Stimulated activated CD4-positive, alpha-beta T cell treated with anti-CD3 and anti-CD28 coated beads, TNF-alpha, amount 100 ng/mL, for 48 hours (primary cell): ENCODE results near the gene GABRR3.

Experiments used
- DNase-seq, 3 donors: peaks; one replicate each; pipeline ENCODE4 v3.0.0-alpha.2; 2020; ENCODE audit warnings: low read depth in 3 of 3

The GABRR3 gene

DNA sequence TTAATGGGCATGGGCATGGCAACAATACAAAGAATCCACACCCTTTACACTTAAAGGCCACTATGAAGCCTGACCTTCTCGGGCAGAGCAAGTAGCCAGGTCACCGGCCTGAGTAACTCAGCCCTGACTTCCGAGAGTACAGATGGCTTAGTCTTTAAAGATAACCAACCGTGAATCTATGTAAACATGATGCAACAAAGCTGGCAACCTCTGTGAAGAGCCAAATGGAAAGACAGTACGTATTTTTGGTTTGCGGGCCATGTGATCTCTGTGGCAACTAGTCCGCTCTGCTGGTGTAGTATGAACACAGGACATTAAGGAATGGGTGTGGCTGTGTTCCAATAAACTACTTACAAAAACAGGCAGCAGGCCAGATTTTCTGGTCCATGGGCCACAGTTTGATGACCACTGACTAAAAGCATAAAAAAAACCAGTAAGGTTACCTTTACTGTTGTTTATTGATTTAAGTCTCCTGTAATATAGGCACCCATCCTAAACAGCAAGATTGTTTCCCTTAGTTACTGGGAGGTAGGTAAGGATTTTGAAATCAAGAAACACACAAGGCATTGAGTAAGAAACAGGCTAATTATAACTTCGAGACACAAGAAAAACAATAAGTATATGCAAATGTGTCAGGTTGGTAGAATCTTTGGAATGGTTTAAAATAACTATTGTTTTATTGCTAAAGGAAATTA is 77.4 kb downstream of the GABRR3 start:
- DNase-seq: no peak

GRCh38 chr3:97956051-97956450 is 79.1 kb downstream of the GABRR3 start:
- DNase-seq: no peak

DNA sequence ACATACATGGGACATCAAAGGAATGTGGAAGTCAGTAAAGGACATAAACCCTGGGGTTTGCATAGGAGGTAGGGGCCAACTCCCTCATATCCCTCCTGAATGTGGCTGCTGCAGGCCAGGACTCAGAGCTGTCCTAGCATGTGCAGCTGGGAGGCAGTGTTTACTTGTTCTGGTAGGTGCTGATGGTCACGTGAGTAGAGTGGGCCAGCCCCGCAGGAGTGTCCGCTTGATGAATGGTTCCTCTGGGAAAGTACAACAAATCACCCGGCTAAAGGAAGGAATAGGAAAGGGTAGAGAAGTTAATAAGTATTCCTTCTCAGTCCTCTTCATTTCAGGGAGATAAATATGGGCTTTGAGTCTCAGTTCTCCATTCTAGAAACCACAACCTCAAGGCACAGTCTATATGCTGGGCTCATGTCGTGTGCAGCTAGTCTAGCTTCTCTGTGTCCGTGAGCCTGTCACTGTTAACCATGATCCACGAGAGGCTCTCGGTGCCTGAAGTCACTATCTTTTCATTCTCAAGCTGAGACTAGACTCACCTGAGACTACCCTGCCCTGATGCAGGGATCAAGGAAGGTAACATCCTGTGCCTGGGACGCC is 80.8 kb downstream of the GABRR3 start:
- DNase-seq: no peak

GRCh38 chr3:97952872-97953271 is 82.2 kb downstream of the GABRR3 start:
- DNase-seq: no peak

DNA sequence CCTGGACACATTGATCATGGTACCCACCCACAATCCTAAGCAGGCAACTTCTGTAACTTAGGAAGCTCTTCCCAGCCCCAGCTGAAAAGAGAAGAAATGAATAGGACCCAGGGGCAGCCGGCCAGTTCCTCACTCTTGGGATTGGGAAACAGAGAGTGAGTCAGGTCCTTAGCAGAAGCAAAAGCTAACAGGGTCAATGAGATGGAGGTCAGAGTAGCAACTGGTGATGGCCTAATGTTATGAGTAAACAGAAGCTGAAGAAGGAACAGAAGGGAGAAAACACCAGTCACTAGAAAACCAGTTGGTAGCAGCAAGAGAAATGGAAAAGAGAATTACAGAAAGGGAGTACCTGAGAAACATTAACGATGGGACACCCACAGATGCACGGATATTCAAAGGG is 82.8 kb downstream of the GABRR3 start:
- DNase-seq: no peak

DNA sequence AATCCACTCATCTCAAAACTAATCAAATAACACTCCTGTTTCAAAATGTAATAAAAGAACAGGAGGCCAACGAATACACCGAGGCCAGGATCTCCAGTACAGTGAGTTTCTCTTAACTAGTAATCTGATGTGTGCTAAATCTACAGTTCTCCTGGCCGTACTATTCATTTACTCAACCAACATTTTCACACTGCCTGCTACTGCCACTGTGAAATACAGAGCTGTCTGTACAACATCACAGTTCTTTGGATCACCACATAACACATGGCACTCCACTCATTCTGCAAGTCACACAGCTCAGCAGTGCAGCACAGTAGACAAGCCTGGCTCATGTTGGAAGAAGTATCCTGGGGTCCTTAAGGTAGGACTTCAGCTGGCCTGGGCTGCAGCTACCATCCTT is 84.8 kb downstream of the GABRR3 start:
- DNase-seq: no peak

GRCh38 chr3:97949743-97950142 is 85.4 kb downstream of the GABRR3 start:
- no peak for DNase-seq

DNA sequence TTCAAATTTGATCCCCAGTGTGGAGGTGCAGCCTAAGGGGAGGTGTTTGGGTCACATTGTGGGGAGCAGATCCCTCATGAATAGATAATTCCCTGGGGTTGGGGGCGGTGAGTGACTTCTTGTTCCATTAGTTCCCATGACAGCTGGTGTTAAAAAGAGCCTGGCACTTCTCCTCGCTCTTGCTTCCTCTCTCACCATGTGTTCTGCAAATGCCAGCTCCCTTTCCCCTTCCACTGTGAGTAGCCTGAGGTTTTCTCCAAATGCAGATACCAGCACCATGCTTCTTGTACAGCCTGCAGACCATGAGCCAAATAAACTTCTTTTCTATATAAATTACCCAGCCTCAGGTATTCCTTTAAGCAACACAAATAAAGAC is 86.0 kb downstream of the GABRR3 start:
- DNase-seq: no peak

GRCh38 chr3:97948351-97949109 is 86.6 kb downstream of the GABRR3 start:
- no peak for DNase-seq

DNA sequence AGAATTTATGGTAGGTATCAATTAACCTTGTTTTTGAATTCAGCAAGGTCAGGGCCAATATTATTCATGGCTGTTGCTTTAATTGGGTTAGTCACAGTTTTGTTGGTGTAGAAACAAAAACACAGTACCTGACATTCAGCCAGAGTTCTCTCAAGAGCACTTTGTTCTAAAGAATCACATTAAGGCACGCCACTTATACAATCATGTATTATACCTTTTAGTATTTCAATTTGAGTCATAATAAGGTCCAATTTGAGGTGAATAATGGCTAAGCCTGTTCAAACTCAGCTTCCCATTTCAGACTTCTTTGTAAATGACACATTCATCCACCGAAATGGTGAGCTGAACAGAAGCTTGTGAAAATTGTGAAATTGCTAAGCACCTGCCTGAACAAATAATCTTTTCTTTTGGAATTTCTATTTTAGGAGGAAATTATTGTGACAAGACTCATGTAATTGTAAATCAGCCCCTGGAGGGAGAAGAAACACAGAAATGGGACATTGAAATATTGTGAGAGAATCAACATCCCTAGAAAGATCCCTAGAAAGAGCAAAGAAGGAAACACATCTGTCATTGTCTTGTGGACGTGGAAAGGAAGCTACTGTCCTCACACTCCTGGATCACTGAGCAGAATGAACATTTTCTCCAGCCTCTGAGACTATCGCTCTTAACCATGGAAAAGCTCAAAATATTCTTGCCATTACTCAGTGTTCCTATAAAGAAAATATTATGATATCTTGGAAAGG is 92.1 kb downstream of the GABRR3 start:
- DNase-seq: no peak

GRCh38 chr3:97940034-97940433 is 95.1 kb downstream of the GABRR3 start:
- DNase-seq: no peak

DNA sequence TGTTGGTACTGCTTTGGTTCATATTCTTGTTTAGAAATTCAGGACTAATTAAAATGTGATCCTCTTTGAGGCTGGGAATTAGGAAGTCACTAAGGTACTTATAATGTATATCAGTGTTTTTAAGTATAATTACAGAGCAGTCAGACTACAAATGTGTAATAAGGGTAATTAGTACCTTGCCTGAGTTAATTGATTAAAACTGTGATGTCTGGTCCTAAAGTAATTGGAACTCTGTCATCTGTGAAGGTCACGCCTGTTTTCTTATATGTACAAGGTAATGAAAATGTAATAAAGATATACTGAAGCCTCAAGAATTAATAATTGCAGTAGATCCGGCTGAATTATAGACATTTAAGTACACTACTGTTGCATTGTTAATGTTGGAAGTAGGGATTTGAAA is 95.7 kb downstream of the GABRR3 start:
- DNase-seq: no peak

DNA sequence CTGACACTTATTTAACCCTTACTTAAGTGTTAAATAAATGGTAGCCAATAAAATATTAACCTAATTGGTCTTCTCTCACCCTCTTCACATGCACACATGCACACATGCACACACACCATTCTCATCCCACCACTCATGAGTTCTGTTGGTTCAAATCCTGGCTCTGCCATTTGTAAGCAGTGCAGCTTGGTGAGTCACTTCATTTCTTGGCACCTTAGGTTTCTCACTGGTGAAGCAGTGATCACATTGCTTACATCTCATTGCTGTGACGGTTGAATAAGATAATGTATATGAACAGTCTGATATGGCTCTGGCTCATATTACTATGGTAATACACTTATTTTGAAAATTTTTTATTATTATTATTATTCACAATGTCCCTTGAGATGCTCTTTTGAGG is 96.7 kb downstream of the GABRR3 start:
- DNase-seq: no peak

DNA sequence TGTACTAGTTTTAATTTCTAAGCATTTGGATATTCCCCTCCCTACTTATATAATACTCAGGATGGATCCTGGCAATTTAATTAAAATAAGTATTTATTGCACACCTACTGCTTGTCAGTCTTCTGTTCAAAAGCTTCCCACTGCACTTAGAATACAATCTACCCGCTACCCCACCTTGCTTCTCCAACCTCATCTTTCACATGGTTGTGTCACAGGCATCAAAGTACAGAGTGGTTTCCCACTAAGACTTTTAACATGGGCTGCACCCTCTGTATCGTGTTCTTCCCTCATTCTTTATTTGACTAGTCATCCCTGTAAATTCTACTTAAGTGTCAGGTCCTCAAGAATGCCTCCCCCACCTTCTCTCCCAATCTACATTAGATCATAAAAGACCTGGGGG is 97.9 kb downstream of the GABRR3 start:
- no peak for DNase-seq

- DNase-seq: no peak
These were observed 99.3 kb downstream of the GABRR3 start for GRCh38 chr3:97935842-97936241.
